OCI-M1 (cell line): ENCODE measurements around the gene SLC24A3.

Experiments
- DNase-seq: peaks from one replicate; lab custom pipeline; 2025; lab: John Stamatoyannopoulos, UW

The SLC24A3 gene

DNA sequence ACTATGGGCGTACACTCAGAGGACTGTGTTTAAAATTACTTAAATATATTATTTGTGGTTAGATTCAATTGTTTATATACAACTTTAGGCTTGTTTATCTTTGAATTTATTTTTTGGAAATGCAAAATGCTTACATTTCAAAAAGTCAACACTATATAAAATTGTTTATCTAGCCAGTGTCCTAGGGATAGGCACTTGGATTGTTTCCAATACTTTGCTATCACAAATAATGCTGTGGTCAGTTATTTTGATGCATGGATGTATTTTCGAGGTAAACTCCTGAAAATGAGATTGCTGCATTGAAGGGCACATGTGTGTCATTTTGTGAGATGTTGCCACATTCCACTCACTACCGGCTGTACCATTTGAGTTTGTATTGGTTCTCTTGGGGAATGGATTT, 213.9 kb downstream of the SLC24A3 start:
- no peak for DNase-seq

DNA sequence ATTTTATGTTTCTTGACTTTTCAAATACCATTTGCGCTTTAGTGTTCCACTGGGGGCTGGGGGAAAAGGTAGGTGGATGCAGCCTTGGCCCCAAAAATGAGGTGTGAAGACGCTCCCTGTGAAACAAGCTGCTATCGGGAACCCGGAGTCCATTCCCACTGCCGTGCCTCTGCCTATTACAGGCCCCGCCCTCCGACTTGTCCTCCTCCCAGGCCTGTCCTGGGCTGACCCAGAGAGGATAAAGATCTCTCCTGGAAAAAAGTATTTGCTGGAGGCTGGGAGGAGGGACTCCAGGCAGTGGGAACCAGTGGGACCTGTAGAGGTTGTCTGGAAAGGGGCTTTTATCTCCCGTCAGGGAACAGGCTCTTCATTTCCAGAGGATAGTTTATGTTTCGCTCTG, 215.0 kb downstream of the SLC24A3 start:
- DNase-seq = no peak

DNA sequence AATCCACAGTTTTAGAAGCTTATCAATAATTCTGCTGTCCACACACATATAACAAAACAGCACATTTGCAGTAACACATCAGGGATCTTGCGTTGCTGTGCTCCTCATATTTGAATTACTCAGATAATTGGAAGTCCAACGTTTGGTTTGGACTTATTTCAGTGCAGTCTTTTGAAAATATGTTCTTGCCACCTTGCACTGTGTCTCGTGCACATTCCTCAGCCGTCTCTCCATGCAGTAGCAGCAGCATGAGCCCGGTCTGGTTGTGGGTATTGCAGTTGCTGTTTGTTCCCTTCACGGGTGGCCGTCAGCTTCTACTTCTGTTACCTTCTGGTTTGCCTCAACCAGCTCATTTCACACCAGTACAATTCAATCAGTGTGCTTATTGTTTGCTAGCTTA, 215.5 kb downstream of the SLC24A3 start:
- no peak for DNase-seq

DNA sequence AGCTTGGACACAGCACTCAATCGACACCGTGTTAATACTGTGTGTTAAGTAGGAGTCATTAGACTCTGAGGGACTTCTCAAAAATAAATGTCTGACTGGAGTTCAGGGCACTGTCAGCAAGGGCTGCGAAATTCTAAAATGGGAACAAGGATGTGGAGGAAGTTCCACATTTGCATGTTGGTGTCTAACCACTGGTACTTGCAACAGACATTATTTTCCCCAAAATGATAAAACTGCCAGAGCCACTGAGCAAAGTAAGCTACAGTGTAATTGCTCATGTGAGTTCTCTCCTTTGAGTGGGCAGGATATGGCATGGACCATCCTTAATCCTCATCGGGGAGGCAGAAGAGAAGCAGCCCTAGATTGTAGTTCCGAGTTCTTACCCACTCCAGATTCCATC, 215.9 kb downstream of the SLC24A3 start:
- peak; percentile 49 for DNase-seq

DNA sequence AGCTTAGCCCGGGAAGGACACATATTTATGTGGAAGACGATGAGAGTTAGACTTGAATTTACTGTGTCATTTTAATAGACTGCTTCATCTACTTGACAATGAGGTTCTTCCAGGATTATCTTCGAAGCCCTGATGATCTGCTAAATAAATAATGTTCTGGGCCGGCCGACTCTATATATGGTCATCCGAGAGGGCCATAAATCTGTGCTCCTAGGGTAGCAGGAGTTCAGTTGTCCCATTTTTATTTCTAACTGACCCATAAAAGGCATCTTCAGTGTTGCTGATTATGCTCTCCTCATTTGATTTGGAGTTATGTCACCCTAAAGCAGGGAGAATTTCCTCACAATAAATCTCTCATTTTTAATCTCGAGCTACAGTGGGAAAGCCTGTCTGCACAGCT, 217.1 kb downstream of the SLC24A3 start:
- no peak for DNase-seq

DNA sequence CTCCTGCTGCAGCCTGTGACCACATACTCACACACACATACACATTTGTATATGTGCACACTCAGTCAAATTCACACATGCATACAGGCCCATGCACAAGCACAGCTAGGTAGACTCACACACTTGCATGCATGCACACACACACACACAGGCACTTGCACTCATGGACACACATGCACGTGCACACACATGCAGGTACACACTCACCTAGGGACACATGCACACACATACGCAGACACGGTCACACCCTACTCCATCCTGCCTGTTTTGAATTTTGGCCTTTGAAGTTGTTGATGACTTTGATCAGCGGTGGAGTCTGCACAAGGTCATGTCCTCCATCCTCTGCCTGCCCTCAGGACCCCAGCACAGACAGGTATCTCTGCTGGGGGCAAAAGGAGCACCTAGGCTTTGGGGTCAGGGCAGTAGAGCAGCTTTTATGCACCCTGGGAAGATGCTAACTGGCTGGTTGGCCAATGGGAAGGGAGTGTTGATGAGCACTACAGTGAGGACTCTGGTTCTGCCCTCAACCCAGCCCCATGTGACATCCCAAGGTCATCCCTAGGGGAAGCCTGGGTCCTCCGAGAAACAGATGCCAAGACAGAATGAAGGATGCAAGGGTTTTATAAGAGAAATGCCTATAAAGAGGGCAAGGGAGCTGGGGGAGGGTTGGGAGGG, 218.3 kb downstream of the SLC24A3 start:
- no peak for DNase-seq

DNA sequence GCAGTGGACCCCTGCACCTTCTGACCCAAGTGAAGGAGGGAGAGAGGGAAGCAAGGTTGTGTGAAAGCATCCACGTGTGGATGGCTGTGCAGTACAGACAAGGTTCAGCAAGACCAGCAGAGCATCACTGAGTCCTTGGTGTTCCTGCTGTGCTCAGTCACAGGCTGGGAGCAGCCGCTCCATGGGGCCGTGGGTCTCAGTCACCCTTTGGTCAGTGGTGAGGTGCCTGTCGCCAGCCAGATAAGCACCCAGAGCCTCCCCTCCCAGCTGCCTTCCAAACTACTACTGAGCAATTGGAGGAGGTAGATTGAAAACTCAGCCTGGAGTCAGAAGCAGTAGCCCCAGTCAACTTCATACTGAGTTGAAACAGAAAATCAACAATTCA, 218.9 kb downstream of the SLC24A3 start:
- DNase-seq = peak; percentile 67

DNA sequence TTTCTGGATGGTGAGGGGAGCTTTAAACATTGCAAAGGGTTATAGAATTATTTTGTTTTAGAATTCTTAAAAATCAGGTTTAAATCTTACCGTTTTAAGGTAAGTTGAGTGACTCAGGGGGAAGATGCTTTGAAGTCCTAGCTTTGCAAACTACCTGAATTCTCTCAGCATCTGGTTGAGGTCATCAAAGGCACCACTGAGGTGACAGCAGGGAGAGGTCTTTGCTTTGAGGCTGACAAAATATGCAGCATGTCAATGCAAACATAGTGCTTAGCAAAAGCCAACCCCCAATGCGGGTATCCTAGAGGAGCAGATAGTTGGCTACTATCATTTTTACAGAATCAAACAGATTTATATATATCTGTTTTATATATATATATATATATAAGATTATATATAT, 219.5 kb downstream of the SLC24A3 start:
- no peak for DNase-seq

DNA sequence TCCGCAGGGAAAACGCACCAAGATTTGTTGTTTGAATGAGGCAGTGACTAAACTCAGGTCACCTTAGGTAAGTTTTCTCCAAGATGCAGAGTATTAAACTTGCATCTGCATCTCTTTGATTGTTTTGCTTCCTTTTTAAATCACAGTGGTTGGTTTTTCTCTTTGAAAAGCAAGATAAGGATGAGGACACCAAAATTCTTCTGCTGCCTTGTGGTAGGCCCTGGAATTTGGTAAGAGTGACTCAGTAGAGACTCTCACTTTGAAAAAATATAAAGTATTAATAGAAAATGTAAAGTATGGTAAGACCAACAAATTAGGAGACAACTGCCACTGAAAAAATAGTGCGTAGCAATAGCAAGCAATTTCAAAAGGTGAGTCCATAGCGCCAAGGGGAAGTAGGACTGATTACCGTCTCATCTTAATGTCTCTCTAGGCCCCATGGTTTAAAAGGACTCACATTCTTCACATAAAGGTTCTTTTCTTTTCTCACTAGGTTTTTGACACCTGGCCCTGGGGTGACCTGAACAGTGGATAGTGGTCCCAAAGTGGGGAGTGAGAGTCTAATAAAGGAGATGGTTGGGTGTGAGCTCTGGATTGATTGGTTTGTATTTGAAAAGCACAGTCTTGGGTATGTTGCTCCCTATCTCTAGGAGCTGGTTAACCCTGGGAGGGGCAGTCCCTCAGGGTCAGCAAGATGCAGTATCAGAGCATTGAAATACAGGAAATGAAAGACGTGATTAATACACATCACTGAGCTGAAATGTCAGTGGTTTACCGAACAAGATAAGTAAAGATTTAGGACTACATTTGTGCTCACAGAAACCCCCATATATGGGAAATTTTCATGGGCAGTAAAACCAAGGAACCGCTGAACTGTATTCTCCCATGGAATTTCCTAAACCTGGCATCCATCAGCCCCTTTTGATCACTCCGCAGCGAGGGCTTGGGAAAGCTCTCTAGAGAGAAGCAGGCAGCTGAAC, 221.2 kb downstream of the SLC24A3 start:
- DNase-seq = peak; percentile 16

DNA sequence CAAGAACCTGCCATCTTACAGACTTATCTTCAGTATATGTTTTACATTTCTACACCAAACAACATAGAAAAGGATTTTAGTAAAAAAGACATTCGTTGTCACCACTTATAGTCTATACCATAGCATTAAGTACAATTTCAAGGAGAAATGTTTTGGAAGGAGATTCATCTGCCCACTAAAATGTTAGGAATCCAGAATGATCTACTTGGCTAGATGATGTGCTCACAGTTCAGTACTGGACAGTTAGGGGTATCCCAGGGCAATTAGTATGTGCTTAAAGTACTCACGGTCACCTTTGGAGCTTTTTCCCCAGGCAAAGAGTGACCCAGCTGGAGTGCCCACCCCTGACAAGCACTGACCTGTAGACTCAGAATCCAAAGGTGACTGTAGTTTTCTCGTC, 222.9 kb downstream of the SLC24A3 start:
- no peak for DNase-seq

DNA sequence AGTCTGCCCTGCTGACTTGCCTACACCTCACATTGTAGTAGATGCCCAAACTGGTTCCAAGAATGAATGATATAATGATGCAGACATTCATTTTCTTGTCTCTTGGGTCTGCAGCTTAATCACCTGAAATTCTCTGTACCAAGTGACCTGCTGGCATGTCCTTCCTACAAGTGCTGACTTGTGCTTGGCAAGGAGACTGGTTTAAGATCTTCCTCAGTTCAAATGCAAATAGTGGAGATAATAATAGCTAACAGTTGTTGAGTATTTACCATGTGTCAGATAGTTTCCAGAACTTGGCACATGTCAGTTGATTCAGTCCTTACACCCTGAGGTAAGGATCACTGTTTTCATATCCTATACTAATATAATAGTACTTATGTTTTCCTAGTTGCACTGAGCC, 223.4 kb downstream of the SLC24A3 start:
- DNase-seq = no peak

DNA sequence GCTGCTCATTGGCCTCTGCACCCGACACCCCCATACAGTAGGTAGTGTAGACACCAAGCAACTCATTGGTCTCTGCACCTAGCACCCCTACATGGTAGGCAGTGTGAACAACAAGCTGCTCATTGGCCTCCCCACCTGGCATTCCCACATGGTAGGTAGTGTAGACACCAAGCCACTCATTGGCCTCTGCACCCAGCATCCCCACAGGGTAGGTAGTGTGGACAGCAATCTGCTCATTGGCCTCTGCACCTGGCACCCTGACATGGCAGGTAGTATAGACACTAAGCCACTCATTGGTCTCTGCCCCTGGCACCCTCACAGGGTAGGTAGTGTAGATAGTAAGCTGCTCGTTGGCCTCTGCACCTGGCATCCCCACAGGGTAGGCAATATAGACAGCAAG, 226.0 kb downstream of the SLC24A3 start:
- no peak for DNase-seq

DNA sequence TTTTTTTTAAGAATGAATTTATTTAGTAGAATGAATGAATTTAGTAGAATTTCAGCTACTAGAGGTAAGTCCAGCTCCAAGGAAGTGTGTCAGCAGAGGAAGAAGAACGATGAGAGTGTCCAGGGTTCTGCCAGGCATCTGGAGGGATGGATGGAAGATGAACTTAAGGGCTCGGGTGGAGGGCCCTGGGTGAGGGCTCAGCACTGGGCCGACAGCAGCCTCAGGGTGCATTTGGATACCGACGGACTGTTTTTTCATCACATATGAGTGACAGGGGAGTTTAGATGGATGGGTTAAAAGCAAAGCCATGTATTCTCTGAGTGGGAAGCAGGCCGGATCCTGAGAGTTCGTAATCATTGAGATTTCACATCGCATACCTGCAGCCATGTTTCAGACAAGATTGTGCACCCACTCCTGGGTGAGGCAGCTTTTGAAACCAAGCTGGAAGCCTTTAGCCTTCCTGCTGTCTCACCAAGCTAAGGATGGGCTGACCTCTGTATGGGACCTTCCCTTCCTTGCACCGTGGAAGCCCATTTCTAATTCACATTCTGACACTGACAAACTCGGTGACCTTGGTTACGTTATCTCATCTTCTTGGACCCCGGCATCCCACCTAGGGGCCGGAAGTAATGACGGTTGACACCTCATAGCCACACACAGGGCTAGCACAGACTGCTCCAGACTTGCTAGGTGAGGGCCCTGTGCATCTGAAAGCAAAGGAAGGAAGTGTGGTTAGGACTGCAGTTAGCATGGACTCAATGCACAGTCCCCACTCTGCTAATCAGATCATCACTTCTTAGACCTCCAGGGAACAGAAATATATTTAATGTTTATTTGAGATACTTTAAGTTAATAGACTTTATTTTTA, 228.5 kb downstream of the SLC24A3 start:
- DNase-seq = no peak

DNA sequence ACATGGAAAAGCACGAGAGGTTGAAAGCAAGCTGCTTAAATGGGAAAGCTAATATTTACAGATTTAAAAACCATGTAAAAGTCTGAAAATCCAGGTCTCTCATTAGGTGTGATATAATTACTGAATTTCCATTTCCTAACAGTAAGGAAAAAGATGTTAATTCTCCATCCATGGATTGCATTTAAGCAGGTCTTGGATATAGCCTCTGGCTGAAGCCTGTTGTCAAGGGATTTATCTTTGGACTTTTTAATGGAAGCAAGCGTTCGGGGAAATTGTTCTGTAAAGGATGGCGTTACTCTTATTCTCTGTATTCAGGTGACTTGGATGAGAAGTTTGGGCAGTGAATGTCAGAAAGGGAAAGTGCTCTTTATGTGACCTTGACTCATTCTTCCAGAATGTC, 233.8 kb downstream of the SLC24A3 start:
- no peak for DNase-seq

DNA sequence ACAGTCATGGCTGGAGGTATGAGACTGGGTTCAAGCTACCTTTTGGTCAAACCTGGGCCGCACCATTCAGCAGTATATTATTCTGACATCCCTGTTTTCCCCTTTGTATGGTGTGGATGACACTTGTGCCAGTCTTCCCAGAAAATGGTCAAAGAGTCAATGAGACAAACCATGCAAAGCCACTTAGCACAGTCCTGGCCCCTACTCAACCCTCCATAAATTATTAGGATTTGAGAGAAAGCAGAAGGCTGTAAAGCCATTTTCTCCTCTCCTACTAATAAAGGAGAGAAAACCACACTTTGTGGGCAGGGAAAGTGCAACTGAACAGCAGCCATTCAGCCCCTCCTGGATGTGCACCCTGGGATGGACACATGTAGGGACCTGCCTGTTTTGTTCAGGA, 236.2 kb downstream of the SLC24A3 start:
- DNase-seq = no peak

DNA sequence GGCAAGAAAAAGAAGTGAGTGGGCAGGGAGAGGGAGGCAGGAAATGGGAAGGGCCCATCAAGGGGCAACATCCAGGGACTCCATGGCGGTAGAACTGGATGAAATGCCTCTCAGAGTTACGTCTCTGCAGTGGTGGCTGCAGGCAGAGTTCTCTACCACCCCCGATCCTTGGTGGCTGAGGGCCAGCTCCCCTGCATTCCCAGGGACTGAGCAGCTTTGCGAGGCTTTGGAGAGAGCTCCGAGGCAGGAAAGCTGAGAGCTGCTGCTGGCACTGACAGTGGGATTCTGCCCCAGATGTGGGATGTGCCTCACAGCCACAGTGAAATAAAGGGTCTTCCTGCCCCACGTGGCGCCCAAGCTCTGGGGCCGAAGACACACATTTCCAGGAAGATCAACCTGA, 236.6 kb downstream of the SLC24A3 start:
- no peak for DNase-seq

DNA sequence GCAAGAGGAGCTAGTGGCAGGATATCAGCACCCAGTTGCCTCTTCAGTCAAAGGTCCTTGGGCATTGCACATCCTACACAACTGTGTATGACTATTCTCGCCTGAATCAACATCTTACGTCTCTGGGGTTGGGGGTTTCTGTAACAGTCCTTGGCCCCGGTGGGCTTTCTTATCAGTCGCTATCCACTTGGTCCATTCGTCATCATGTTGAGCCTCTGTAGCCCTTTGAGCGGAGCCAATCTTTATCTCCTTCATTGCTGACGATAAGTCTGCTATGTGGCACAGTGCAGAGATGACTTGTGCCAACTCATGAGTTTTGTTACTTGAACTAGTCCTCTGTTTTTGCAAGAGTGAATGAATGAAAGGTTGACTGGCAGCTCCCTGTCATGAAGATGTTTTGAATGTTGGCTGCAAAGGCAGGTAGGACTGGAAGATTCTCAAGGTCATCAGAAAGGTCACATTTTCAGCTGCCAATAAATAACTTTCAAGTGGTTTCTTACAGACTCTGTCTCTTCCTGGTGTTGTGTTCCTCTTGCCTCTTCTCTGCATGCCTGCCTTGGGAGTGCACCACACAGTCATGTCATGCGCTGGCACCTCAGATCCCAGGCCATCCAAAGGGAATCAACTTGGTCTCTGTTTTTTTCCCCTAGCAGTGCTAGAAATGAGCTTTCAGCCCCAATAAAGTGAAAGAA, 238.9 kb downstream of the SLC24A3 start:
- peak; percentile 83 for DNase-seq

DNA sequence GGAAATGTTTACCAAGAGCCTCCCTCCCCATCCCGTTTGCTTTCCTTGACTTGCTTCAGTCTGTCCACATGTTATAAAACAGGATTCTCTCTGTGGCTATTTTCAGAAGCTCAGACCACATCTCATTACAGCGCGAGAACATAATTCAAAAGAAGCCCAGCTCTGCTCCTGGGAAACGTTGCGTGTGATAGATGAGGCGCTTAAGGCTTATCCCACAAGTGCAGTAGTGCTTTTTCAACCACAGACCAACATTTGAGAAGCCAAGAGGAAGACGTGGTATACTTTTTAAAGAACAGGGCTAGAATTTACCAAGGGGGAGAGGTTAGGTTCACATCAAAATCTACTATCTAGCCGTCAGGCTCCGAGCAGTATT, 239.5 kb downstream of the SLC24A3 start:
- DNase-seq = peak; percentile 97

DNA sequence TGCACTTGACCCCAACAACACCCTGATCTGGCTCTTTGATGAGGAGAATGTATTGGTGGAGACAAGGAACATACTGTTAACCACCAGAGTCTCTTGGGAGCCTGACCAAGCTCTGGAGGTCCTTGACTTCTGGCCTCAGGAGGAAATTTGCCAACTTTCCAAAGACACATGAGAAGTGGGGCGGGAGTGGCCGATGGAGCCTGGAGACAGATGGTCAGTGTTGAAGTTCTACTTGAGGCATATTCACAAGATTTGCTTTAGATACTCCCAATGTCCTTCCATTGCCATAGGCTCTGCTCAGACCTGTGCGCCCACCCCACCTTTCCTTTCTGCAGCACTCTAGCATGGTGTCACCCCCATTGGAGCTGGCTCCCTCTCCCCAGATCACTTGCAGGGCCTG, 241.0 kb downstream of the SLC24A3 start:
- no peak for DNase-seq

DNA sequence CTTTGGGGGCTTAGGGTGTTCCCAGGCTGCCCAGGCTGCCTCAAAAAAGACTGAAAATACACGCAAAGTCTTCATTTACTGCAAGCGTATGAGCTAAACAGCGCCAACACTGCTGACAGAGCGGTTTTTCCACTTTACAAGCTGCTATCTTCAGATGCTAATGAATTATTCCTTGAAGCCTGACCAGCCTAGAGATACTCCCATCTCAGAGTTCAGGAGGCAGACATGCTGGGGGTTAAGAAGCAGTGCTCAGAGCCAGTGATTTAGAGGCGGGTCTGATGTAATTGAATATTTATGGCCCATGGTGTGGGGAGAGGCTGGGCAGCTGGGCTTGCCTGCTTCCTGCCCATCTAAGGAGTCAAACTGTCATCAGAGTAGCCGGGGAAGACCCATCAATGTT, 241.4 kb downstream of the SLC24A3 start:
- DNase-seq = peak; percentile 21

DNA sequence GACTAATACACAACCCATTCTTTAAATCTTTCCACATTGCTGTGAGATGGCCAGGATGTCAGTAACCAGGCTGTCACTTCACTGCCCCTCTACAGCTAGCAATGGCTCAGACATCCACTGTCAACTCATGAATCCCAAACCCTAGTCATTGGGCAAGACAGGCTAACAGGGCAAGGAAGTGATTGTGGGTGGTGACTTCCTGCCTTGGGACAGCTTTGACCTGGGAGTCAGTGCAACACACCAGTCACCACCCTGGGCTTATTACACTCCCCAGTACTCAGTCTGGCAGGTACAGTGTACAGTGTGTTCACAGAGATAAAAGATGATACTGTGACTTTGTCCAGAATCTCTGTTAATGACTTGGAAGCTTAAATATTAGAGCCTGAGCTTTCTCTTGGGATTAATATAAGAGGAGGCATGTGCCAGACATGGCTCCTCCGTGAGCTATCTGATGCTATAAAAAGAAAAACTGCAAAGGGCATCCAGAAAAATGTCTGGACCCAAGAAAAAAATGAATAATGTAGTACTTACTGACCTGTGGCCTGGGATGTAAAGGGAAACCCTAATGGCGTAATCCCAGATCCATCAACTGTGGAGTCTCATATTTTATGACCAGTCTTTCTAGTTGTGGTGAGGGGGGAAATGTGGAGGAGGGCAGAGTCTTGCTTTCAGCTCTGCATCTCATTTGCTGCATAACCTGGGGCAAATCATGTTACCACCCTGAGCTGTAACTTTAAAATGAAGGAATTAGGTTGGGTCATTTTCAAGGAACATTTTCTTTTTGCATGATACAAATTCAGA, 244.4 kb downstream of the SLC24A3 start:
- DNase-seq = peak; percentile 49
